ENCODE data around the gene SREBF1. TPM values are rescaled to one million over a fixed set of nuclear protein-coding genes. Genes with fewer than 3 reads are reported as not detected.

Gene SREBF1
- total RNA-seq, 1 donor from 2014 or later = 34.3 TPM

GRCh38 chr17:17841601-17842025 is 4.8 kb upstream of the SREBF1 start:
- no peak for DNase-seq (ENCODE audit: low read depth, low spot score)

GRCh38 chr17:17840751-17841591 is 4.2 kb upstream of the SREBF1 start:
- DNase-seq (ENCODE audit: low read depth, low spot score) = no peak

GRCh38 chr17:17839791-17840707 is 3.3 kb upstream of the SREBF1 start:
- no peak for DNase-seq (ENCODE audit: low read depth, low spot score)

GRCh38 chr17:17837966-17838962 is 1.5 kb upstream of the SREBF1 start:
- no peak for DNase-seq (ENCODE audit: low read depth, low spot score)

- peak; percentile 51 for DNase-seq (ENCODE audit: low read depth, low spot score)
Measured at GRCh38 chr17:17837380-17837821, 615 bp upstream of the SREBF1 start.

GRCh38 chr17:17836250-17836817 is 452 bp downstream of the SREBF1 start:
- DNase-seq (ENCODE audit: low read depth, low spot score) = peak; percentile 75

- no peak for DNase-seq (ENCODE audit: low read depth, low spot score)
Measured at GRCh38 chr17:17835415-17836249, 1.2 kb downstream of the SREBF1 start.

- no peak for DNase-seq (ENCODE audit: low read depth, low spot score)
Measured at GRCh38 chr17:17834974-17835373, 1.8 kb downstream of the SREBF1 start.

- no peak for DNase-seq (ENCODE audit: low read depth, low spot score)
Measured at GRCh38 chr17:17833658-17834357, 3.0 kb downstream of the SREBF1 start.

- DNase-seq (ENCODE audit: low read depth, low spot score) = no peak
Measured at GRCh38 chr17:17832032-17832363, 4.8 kb downstream of the SREBF1 start.

- no peak for DNase-seq (ENCODE audit: low read depth, low spot score)
Measured at GRCh38 chr17:17831208-17832031, 5.4 kb downstream of the SREBF1 start.

GRCh38 chr17:17830740-17831207 is 6.0 kb downstream of the SREBF1 start:
- DNase-seq (ENCODE audit: low read depth, low spot score) = no peak

- DNase-seq (ENCODE audit: low read depth, low spot score) = no peak
Measured at GRCh38 chr17:17830269-17830567, 6.6 kb downstream of the SREBF1 start.

GRCh38 chr17:17827826-17828621 is 8.8 kb downstream of the SREBF1 start:
- no peak for DNase-seq (ENCODE audit: low read depth, low spot score)

- DNase-seq (ENCODE audit: low read depth, low spot score) = no peak
Measured at GRCh38 chr17:17826942-17827785, 9.6 kb downstream of the SREBF1 start.

- DNase-seq (ENCODE audit: low read depth, low spot score) = no peak
Measured at GRCh38 chr17:17826342-17826713, 10.5 kb downstream of the SREBF1 start.
